Glutamatergic neuron (in vitro differentiated cells): ENCODE results near the gene CNBP. TPM values are rescaled to one million over a fixed set of nuclear protein-coding genes. Genes with fewer than 3 reads are reported as not detected.
"Not testable (repeated sequence)": the region's sequence is repeated elsewhere in the genome, so short reads cannot be mapped to it uniquely, and the experiment has no call there.

Experiments used
- DNase-seq: peaks from one replicate; pipeline ENCODE4 v3.0.0; 2022
- H3K27ac Mint-ChIP-seq: one replicate; pipeline ENCODE4 v1.8.0; 2020; ENCODE audit warnings: mild to moderate bottlenecking, mixed read lengths, inconsistent platforms; ENCODE audit not compliant: unreplicated experiment
- H3K27me3 Mint-ChIP-seq: one replicate; pipeline ENCODE4 v1.8.0; 2020; ENCODE audit warnings: mild to moderate bottlenecking, moderate library complexity, mixed read lengths, inconsistent platforms; ENCODE audit not compliant: unreplicated experiment
- H3K36me3 Mint-ChIP-seq: one replicate; pipeline ENCODE4 v1.8.0; 2020; ENCODE audit warnings: mild to moderate bottlenecking, mixed read lengths, inconsistent platforms; ENCODE audit not compliant: unreplicated experiment
- H3K4me1 Mint-ChIP-seq: one replicate; pipeline ENCODE4 v1.8.0; 2020; ENCODE audit warnings: mild to moderate bottlenecking, low read depth, mixed read lengths, inconsistent platforms; ENCODE audit not compliant: unreplicated experiment
- H3K4me3 Mint-ChIP-seq: one replicate; pipeline ENCODE4 v1.8.0; 2020; ENCODE audit warnings: mild to moderate bottlenecking, mixed read lengths, inconsistent platforms; ENCODE audit not compliant: unreplicated experiment
- H3K9me3 Mint-ChIP-seq: one replicate; pipeline ENCODE4 v1.8.0; 2020; ENCODE audit warnings: mild to moderate bottlenecking, moderate library complexity, mixed read lengths, inconsistent platforms; ENCODE audit not compliant: unreplicated experiment
- total RNA-seq: library from RNA; stranded (reverse); fragmentation: NEBNext Ultra II Directional; extraction: Animal tissue kit (Norgen Biotek cat#: 25700); gene quantifications from one replicate; pipeline ENCODE4 v1.2.1, GENCODE V29; 2021; ENCODE audit not compliant: unreplicated experiment
- TF ChIP-seq, protein P1 (sequence below): fragments of 200-600 bp; sonication (generic); IDR thresholded peaks from one replicate; pipeline ENCODE4 v1.5.0; 2021; ENCODE audit not compliant: partially characterized antibody, unreplicated experiment

CNBP gene
- total RNA-seq, 1 donor from 2014 or later: 177 TPM

DNA sequence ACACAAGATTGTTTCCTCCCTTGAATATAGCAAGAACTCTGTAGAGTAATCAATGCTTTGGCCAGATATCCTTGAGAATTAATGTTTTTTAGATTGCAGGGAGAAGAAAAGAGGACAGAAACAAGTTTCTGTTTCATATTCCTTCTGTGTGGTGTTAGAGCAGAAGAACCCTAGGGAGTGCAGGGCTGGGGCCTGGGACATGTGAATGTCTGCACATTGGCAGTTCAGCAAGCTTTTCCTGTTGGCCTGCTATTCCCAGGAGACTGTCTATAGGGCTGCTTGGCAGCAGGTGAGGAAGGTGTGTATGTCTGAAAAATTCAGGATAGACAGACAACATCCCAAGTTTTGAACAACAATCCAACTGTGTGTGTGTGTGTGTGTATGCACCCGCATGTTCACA lies 13.6 kb upstream of the CNBP start:
- no peak for DNase-seq
- Mint-ChIP-seq H3K4me3 (no peak overlapping the region), H3K4me1 (no peaks in the 10 kb centered on the region), H3K27ac (no peak overlapping the region), H3K27me3 (peaks cover 6% of the 10 kb centered on the region), H3K9me3 (no peaks in the 10 kb centered on the region), H3K36me3 (no peaks in the 10 kb centered on the region)
- TF ChIP-seq, protein P1, sequence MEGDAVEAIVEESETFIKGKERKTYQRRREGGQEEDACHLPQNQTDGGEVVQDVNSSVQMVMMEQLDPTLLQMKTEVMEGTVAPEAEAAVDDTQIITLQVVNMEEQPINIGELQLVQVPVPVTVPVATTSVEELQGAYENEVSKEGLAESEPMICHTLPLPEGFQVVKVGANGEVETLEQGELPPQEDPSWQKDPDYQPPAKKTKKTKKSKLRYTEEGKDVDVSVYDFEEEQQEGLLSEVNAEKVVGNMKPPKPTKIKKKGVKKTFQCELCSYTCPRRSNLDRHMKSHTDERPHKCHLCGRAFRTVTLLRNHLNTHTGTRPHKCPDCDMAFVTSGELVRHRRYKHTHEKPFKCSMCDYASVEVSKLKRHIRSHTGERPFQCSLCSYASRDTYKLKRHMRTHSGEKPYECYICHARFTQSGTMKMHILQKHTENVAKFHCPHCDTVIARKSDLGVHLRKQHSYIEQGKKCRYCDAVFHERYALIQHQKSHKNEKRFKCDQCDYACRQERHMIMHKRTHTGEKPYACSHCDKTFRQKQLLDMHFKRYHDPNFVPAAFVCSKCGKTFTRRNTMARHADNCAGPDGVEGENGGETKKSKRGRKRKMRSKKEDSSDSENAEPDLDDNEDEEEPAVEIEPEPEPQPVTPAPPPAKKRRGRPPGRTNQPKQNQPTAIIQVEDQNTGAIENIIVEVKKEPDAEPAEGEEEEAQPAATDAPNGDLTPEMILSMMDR: no peak

DNA sequence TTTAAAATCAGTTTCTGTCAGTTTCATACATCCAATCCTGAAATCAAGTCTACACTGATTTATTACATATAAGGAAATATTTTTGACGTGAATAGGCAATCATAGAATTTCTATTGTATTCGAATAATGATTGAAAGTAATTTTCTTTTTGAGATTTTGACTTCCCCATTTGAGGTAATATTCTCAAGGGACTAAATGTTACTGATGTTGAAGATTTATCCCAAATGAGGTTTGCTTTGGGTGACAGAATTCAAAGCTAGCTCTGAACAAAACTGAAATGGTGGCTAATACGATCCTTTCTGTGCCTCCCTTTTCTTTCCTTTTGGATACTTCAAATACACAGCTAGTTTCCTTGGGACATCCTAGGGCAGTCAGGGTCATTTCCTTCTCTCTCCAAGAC lies 12.9 kb upstream of the CNBP start:
- H3K27me3 Mint-ChIP-seq: peaks cover 6% of the 10 kb centered on the region
- no peak for DNase-seq
- H3K36me3 Mint-ChIP-seq: no peaks in the 10 kb centered on the region
- H3K27ac Mint-ChIP-seq: no peak overlapping the region
- H3K4me3 Mint-ChIP-seq: no peak overlapping the region
- TF ChIP-seq, protein P1: no peak
- H3K9me3 Mint-ChIP-seq: no peaks in the 10 kb centered on the region
- H3K4me1 Mint-ChIP-seq: no peaks in the 10 kb centered on the region

DNA sequence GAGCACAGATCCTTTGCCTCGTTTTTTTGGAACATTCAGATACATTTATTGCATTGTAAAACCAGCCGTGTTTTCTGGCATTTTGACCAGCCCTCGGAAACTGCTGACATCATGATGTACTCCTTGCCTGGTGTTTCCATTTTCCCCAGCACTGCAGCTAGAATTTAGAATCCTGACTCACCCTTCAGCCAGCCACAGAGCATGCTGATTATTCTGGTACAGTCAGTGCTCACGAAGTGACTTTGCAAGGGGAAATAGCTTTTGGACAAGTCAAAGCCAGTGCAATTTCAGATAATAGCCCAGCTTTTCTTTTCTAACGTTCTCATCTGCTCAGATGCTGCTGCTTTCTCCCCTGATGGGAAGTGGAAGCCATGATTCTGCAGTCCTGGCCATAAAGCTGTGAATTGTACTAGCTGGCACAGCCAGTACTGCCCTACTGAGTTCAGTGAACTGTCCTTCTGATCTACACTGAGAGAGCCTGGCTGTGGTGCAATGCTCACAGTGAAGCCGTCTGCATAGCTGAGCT lies 12.1 kb upstream of the CNBP start:
- no peak overlapping the region for H3K4me3 Mint-ChIP-seq

DNA sequence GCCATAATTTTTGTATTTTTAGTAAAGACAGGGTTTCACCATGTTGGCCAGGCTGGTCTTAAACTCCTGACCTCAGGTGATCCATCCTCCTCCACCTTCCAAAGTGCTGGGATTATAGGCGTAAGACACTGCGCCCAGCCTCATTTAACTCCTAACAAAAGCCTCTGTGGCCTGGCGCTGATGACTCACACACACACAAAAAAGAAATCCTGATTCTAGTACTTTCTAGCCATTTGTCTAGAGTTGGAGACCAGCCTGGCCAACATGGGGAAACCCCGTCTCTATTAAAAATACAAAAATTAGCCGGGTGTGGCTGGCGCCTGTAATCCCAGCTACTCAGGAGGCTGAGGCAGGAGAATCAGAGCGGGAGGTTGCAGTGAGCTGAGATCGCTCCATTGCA lies 6.1 kb upstream of the CNBP start:
- H3K27me3 Mint-ChIP-seq, H3K9me3 Mint-ChIP-seq, H3K27ac Mint-ChIP-seq, DNase-seq, H3K4me1 Mint-ChIP-seq, H3K36me3 Mint-ChIP-seq, H3K4me3 Mint-ChIP-seq: not testable (repeated sequence)

More for the DNA sequence above, 12.1 kb upstream of the CNBP start:
- no peaks in the 10 kb centered on the region for H3K4me1 Mint-ChIP-seq
- DNase-seq: no peak
- TF ChIP-seq, protein P1: no peak
- no peaks in the 10 kb centered on the region for H3K36me3 Mint-ChIP-seq
- no peak overlapping the region for H3K27ac Mint-ChIP-seq
- H3K9me3 Mint-ChIP-seq: no peaks in the 10 kb centered on the region
- peaks cover 5% of the 10 kb centered on the region for H3K27me3 Mint-ChIP-seq

DNA sequence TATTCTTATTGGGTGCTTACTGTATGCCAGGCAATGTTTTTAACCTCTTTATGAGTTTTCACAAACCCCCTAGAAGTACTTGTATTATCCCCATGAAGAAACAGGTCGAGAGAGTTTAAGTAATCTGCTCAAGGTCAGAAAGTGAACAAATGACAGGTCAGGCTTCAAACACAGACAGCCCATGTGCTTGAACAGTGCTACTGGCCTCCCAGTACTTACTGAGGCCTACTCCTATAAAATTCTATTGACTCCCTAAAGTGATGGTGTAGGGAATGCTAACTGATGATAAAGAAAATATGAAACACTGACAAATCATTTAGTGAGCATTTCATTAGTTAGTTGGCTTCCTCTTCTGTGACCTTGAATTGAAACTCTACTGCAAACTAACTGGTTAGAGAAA lies 4.2 kb upstream of the CNBP start:
- no peak overlapping the region for H3K4me3 Mint-ChIP-seq
- H3K4me1 Mint-ChIP-seq: no peaks in the 10 kb centered on the region
- H3K27me3 Mint-ChIP-seq: peaks cover 6% of the 10 kb centered on the region
- TF ChIP-seq, protein P1: no peak
- no peaks in the 10 kb centered on the region for H3K36me3 Mint-ChIP-seq
- no peak for DNase-seq
- H3K27ac Mint-ChIP-seq: no peak overlapping the region
- peaks cover 5% of the 10 kb centered on the region for H3K9me3 Mint-ChIP-seq
